Epidermal melanocyte (primary cell): ENCODE measurements around the gene KLHL22.
"Not testable (repeated sequence)": the region's sequence is repeated elsewhere in the genome, so short reads cannot be mapped to it uniquely, and the experiment has no call there.

Experiments
- DNase-seq: peaks from one replicate; pipeline ENCODE4 v3.0.0; 2011; ENCODE audit warnings: low spot score; ENCODE audit not compliant: insufficient read length

The KLHL22 gene

GRCh38 chr22:20469110-20469868, 26.3 kb downstream of the KLHL22 start:
- DNase-seq = no peak

GRCh38 chr22:20466659-20467379, 28.8 kb downstream of the KLHL22 start:
- DNase-seq = no peak

GRCh38 chr22:20465759-20466077, 29.9 kb downstream of the KLHL22 start:
- no peak for DNase-seq

GRCh38 chr22:20464912-20465758, 30.5 kb downstream of the KLHL22 start:
- DNase-seq = no peak

DNA sequence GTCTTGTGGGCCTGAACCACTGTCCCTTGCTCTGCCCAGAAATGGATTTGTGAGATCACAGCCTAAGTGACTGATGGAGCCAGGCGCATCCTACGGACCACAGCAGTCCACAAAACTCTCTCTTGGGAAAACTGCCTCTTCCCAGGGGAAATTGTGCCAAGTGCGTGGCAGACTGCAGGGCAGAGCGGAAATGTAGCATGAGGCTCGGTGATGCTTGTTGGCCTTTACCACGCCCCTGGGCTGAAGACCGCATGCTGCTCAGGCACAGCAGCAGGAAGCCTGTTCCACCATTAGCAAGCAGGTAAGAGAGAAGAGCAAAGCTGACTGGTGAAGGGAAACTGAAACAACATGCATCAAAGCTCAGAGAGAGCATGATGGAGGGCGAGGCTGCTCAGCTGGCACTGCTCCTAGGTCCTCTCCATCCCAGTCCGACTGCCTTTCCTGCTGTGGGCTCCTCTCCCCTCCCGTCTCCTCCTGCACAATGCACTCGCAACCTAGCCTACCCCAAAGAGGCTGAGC, 31.4 kb downstream of the KLHL22 start:
- DNase-seq = no peak

GRCh38 chr22:20463324-20464095, 32.1 kb downstream of the KLHL22 start:
- no peak for DNase-seq

DNA sequence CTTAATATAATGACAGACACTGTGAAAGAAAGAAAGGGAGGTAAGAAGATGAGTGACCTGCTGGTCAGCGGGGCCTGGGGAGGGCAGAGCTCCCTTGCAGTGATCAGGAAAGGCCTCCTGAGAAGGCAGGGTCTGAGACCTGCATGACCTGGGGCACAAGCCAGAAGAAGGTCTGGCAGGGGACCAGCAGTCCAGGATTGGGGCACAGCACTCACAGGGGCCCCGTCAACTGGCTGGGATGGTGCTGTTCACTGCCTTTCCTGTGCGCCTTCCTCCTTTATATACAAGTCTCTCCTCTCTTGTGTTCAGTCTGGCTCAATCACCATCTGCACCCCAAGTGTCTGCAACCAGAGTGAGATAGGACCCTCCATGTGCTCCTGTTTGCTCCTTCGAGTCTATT, 35.7 kb downstream of the KLHL22 start:
- DNase-seq = no peak

- DNase-seq = no peak
Measured at GRCh38 chr22:20459152-20459542, 36.4 kb downstream of the KLHL22 start.

DNA sequence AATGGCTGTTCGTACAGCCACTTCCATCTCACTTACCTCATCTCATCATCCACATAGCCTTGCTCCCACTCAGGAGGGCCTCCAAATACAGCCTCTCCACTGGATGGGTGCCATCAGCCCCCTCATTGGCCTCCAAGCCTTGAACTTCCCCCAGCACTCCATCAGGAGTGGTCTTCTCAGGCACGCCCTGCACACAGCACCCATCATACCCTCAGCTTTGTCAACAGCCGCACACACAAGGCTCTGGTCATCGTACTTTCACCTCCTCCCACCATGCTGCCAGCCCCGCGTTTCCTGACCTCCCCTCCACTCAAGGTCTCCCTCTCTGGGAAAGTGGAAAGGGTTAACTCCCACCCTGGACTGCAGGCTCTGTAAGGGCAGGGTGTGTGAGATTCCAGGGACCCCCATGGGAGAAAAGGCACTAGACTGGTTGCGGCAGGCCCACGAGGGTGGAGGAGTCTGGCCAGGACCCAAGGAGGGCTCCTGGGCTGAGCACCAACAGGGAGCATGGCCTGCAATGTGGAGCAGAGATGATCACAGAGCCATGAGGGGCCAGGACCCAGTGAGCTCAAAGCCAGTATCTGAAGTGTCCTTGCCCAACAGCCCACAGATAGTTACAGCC, 37.0 kb downstream of the KLHL22 start:
- DNase-seq = no peak

- no peak for DNase-seq
Measured at GRCh38 chr22:20457506-20458240, 37.9 kb downstream of the KLHL22 start.

- no peak for DNase-seq
Measured at GRCh38 chr22:20456722-20457076, 38.9 kb downstream of the KLHL22 start.

GRCh38 chr22:20456064-20456721, 39.4 kb downstream of the KLHL22 start:
- DNase-seq = peak; percentile 83

- DNase-seq = no peak
Measured at GRCh38 chr22:20455709-20456063, 39.9 kb downstream of the KLHL22 start.

- DNase-seq = no peak
Measured at GRCh38 chr22:20453222-20453621, 42.4 kb downstream of the KLHL22 start.

- DNase-seq = no peak
Measured at GRCh38 chr22:20451920-20452319, 43.7 kb downstream of the KLHL22 start.

GRCh38 chr22:20451129-20451778, 44.3 kb downstream of the KLHL22 start:
- DNase-seq = not testable (repeated sequence)

GRCh38 chr22:20450551-20450906, 45.1 kb downstream of the KLHL22 start:
- peak; percentile 5 for DNase-seq

DNA sequence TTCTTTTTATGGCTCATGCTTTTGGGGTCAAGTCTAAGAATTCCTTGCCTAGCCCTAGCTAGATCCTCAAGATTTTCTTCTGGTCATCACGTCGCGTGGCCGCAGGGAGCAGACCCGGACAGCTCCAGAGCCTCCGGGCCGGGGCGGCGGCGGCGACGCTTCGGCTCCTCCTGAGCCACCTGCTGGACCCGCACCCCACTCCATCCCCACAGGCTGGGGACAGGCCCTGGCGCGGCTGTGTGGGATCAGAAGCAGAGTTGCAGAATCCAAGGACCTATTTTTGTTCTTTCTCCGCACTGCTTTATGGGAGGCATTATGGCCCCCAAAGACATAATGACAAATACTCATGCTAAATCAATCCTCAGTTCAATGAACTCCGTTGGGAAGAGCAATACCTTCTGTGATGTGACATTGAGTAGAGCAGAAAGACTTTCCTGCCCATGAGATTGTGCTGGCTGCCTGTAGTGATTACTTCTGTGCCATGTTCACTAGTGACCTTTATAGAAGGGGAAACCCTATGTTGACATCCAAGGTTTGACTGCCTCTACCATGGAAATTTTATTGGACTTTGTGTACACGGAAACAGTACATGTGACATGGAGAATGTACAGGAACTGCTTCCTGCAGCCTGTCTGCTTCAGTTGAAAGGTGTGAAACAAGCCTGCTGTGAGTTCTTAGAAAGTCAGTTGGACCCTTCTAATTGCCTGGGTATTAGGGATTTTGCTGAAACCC, 45.6 kb downstream of the KLHL22 start:
- peak; percentile 8 for DNase-seq

DNA sequence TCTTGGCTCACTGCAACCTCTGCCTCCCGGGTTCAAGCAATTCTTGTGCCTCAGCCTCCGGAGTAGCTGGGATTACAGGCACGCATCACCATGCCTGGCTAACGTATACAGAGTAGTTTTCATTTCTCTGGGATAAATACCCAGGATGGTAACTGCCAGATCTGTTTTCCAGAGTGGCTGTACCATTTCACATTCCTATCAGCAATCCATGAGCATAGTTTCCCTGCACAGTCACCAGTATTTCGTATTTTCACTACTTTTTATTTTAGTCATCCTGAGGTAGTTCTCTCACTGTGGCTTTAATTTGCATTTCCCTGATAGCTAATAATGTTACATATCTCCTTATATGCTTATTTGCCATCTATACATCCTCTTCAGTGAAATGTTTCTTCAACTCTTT, 47.0 kb downstream of the KLHL22 start:
- DNase-seq = peak; percentile 2
